A673 (cell line): ENCODE results near the gene FAM240B. TPM values are rescaled to one million over a fixed set of nuclear protein-coding genes. Genes with fewer than 3 reads are reported as not detected.

Experiments
- BruUV-seq: library from RNA; stranded (reverse); fragments of 400-500 nt; replicated peaks from 2 replicates; lab custom pipeline; 2021; lab: Mats Ljungman, UMichigan
- CTCF ChIA-PET: fragments of 300-600 bp; sonication (Branson Sonifier 250); formaldehyde crosslinking; loops from one replicate; lab custom pipeline; 2022; ENCODE audit warnings: antibody characterized with exemption; lab: Charles Lee
- POLR2A ChIA-PET: fragments of 300-600 bp; sonication (Branson Sonifier 250); formaldehyde crosslinking; loops from one replicate; lab custom pipeline; 2022; ENCODE audit warnings: antibody characterized with exemption; ENCODE audit not compliant: low non-redundant PET; lab: Charles Lee
- DNase-seq: peaks from one replicate; pipeline ENCODE4 v3.0.0-alpha.2; 2015; ENCODE audit warnings: low spot score
- H3K27ac ChIP-seq: fragments of 200-600 bp; sonication (generic); 2 replicates; pipeline ENCODE4 v1.5.1; 2016; ENCODE audit warnings: mixed run types, low read depth, mild to moderate bottlenecking, mixed read lengths, antibody characterized with exemption, low read length; ENCODE audit not compliant: poor library complexity, severe bottlenecking
- H3K27me3 ChIP-seq: fragments of 200-600 bp; sonication (generic); replicated peaks from 2 replicates; pipeline ENCODE4 v1.6.1; 2017; ENCODE audit warnings: mixed run types, low read depth, mild to moderate bottlenecking, mixed read lengths, antibody characterized with exemption, low read length; ENCODE audit not compliant: insufficient read depth, poor library complexity
- H3K36me3 ChIP-seq: fragments of 200-600 bp; sonication (generic); 2 replicates; pipeline ENCODE4 v1.6.1; 2016; ENCODE audit warnings: mixed run types, mild to moderate bottlenecking, mixed read lengths, antibody characterized with exemption, low read length; ENCODE audit not compliant: insufficient read depth, poor library complexity, severe bottlenecking
- H3K4me1 ChIP-seq: fragments of 200-600 bp; sonication (generic); 2 replicates; pipeline ENCODE4 v1.6.1; 2017; ENCODE audit warnings: mixed run types, mild to moderate bottlenecking, mixed read lengths, antibody characterized with exemption, low read length; ENCODE audit not compliant: insufficient read depth, poor library complexity, severe bottlenecking
- H3K4me3 ChIP-seq: fragments of 200-600 bp; sonication (generic); 2 replicates; pipeline ENCODE4 v1.5.1; 2016; ENCODE audit warnings: low read depth, mixed run types, mild to moderate bottlenecking, mixed read lengths, low read length; ENCODE audit not compliant: poor library complexity, severe bottlenecking
- H3K9me3 ChIP-seq: fragments of 200-600 bp; sonication (generic); 2 replicates; pipeline ENCODE4 v1.6.1; 2016; ENCODE audit warnings: mixed run types, low read depth, mild to moderate bottlenecking, mixed read lengths, antibody characterized with exemption, low read length; ENCODE audit not compliant: poor library complexity, severe bottlenecking
- EZH2 ChIP-seq: fragments of 200-600 bp; sonication (generic); IDR thresholded peaks from 2 replicates; pipeline ENCODE4 v1.6.1; 2017; ENCODE audit warnings: borderline replicate concordance, low read depth, mild to moderate bottlenecking, mixed read lengths, antibody characterized with exemption, low read length; ENCODE audit not compliant: poor library complexity, severe bottlenecking
- intact Hi-C: fragments of 100-400 bp; cut with micrococcal nuclease; formaldehyde crosslinking; loops from one replicate; pipeline ENCODE4 v1.10.0; 2022; ENCODE audit not compliant: unreplicated experiment
- total RNA-seq: library from RNA; stranded (reverse); gene quantifications from 2 replicates; pipeline ENCODE4 v1.2.3, GENCODE V29; 2021
- TF ChIP-seq, protein P1 (sequence below): fragments of 300-800, 200-600 bp; sonication (generic); conservative IDR thresholded peaks from 2 replicates; pipeline ENCODE4 v1.5.1; 2017; ENCODE audit warnings: low read depth, mild to moderate bottlenecking, antibody characterized with exemption, low read length, moderate library complexity, mixed read lengths

Gene FAM240B
- total RNA-seq, 1 experiment from 2014 or later = not detected

DNA sequence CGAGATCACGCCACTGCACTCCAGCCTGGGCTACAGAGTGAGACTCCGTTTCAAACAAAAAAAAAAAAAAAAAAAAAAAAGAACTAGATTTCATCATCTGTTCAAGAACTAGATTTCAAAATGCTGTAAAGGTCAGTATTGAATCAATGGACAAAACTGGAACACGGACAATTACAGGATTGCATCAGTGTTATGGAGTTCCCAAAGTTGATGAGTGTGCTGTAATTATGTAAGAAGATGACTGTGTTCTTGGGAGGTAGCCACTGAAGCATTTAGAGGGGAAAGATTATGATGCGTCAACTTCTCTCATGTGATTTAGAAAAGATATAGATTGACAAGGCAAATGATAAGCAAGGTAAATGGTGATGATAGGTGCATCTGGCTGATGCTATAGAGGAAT, 6.5 kb downstream of the FAM240B start:
- intact Hi-C loops = no loop called here

DNA sequence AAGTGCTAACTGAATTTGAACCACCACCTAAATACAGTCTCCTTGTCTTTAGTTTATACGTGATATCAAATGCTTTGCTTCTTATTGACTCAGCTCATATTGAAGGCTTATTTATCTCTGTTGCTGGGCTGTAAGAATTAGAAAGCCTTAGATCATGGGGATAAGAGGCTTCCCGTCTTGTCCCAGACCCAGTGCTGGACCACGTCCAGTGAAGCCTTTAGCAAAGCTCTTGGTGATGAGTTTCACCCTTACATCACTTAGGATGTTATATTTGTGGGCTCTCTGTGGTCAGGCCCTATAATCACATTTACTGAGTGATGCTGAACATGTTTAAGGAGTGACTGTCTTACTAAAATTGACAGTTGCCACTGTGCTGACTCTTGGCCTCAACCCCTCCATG, 11.2 kb downstream of the FAM240B start:
- no TSS peak for BruUV-seq
- no peak overlapping the region for H3K27ac ChIP-seq
- intact Hi-C loops = loop anchor here (10.0 kb wide), 1 partner anchor 54 kb away; no protein-coding TSS in a partner anchor
- H3K36me3 ChIP-seq = no peaks in the 10 kb centered on the region
- TF ChIP-seq, protein P1, sequence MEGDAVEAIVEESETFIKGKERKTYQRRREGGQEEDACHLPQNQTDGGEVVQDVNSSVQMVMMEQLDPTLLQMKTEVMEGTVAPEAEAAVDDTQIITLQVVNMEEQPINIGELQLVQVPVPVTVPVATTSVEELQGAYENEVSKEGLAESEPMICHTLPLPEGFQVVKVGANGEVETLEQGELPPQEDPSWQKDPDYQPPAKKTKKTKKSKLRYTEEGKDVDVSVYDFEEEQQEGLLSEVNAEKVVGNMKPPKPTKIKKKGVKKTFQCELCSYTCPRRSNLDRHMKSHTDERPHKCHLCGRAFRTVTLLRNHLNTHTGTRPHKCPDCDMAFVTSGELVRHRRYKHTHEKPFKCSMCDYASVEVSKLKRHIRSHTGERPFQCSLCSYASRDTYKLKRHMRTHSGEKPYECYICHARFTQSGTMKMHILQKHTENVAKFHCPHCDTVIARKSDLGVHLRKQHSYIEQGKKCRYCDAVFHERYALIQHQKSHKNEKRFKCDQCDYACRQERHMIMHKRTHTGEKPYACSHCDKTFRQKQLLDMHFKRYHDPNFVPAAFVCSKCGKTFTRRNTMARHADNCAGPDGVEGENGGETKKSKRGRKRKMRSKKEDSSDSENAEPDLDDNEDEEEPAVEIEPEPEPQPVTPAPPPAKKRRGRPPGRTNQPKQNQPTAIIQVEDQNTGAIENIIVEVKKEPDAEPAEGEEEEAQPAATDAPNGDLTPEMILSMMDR = no peak
- no peak for TF ChIP-seq EZH2
- no peak overlapping the region for H3K4me3 ChIP-seq
- no peaks in the 10 kb centered on the region for H3K9me3 ChIP-seq
- H3K27me3 ChIP-seq = peaks cover 38% of the 10 kb centered on the region
- H3K4me1 ChIP-seq = no peaks in the 10 kb centered on the region
- ChIA-PET POLR2A (no interaction called here), CTCF (no interaction called here)
- no peak for DNase-seq

More for the DNA sequence above, 6.5 kb downstream of the FAM240B start:
- no TSS peak for BruUV-seq
- no peak for TF ChIP-seq EZH2
- TF ChIP-seq, protein P1 = no peak
- Histone ChIP-seq H3K9me3 (no peaks in the 10 kb centered on the region), H3K27me3 (peaks cover 38% of the 10 kb centered on the region), H3K4me3 (no peak overlapping the region), H3K36me3 (no peaks in the 10 kb centered on the region), H3K4me1 (no peaks in the 10 kb centered on the region), H3K27ac (no peak overlapping the region)
- CTCF ChIA-PET = no interaction called here
- DNase-seq = no peak
- POLR2A ChIA-PET = no interaction called here

DNA sequence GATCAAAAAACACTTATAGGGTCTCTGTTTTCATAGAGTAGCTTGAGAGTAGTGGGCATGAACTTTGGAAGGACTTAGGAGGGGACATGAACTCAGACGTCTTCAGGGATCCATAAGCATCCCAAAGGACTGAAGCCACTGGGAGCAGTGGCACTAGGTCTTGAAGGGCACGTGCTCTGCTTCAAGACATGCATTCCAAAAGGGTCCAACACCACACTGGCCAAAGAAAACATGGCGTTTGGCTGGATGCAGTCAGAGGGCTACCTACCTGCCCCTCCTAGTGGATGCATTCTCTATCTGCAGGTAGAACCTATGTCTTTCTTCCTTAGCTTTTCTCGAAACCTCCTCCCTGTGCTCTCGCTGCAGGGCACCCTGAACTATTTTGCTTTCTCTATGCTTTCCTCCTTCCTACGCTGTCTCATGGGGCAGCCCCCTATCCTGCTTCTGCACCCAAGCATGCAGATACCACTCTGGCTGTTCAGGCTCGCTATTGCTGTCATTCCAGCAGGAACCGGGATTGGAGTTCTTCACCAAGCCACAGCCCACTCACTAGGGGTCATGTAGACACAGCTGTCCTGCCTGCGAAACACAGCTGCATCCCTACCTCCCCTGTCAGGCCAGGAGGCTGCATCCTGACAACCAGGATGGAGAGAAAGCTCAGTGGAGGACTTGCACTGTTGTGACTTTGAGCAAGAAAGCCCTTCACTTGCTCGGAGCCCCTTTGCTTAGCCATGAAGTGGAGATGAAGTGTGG, 11.9 kb downstream of the FAM240B start:
- no TSS peak for BruUV-seq
- TF ChIP-seq, protein P1 = peak; percentile 42
- no peak for TF ChIP-seq EZH2
- H3K36me3 ChIP-seq = no peaks in the 10 kb centered on the region
- H3K4me3 ChIP-seq = no peak overlapping the region
- no peaks in the 10 kb centered on the region for H3K9me3 ChIP-seq
- peaks cover 39% of the 10 kb centered on the region for H3K27me3 ChIP-seq
- H3K4me1 ChIP-seq = no peaks in the 10 kb centered on the region
- intact Hi-C loops = loop anchor here (10.0 kb wide), 1 partner anchor 53 kb away; no protein-coding TSS in a partner anchor
- peak; percentile 18 for DNase-seq
- no peak overlapping the region for H3K27ac ChIP-seq
- ChIA-PET POLR2A (no interaction called here), CTCF (interaction anchor here (0.5 to 0.7 kb wide), 2 partner anchors 42 to 52 kb away, joined by 5 to 6 read pairs; no protein-coding TSS in a partner anchor)
